Stimulated activated naive B cell treated with anti-CD40 and anti-IgM and Interleukin-4, amounts not matched to agents 10 μg/mL and 1 μg/mL and 100 μg/mL, for 72 hours (primary cell): ENCODE data around the gene EFHB.
"Not testable (repeated sequence)": the region's sequence is repeated elsewhere in the genome, so short reads cannot be mapped to it uniquely, and the experiment has no call there.

Experiments
- ATAC-seq, 2 donors: fragments of 150-1000 bp; cut with Tn5 transposase; replicated peaks; 2 replicates each; pipeline ENCODE4 v1.10.0; 2021; ENCODE audit warnings: moderate library complexity in 1 of 2
- DNase-seq: peaks from one replicate; pipeline ENCODE4 v3.0.0; 2021
- H3K27ac Mint-ChIP-seq: one replicate; pipeline ENCODE4 v1.8.0; 2022; ENCODE audit warnings: mild to moderate bottlenecking, mixed read lengths
- H3K27me3 Mint-ChIP-seq, 2 donors: one replicate each; pipeline ENCODE4 v1.8.0; 2022; ENCODE audit warnings: mixed read lengths in 2 of 2
- H3K36me3 Mint-ChIP-seq, 2 donors: one replicate each; pipeline ENCODE4 v1.8.0; 2022; ENCODE audit warnings: mixed read lengths in 2 of 2, mild to moderate bottlenecking in 1 of 2
- H3K4me1 Mint-ChIP-seq, 2 donors: one replicate each; pipeline ENCODE4 v1.8.0; 2022; ENCODE audit warnings: mixed read lengths in 2 of 2, mild to moderate bottlenecking in 1 of 2
- H3K4me3 Mint-ChIP-seq, 2 donors: one replicate each; pipeline ENCODE4 v1.8.0; 2022; ENCODE audit warnings: mild to moderate bottlenecking in 2 of 2, mixed read lengths in 2 of 2, moderate library complexity in 1 of 2
- H3K9me3 Mint-ChIP-seq, 2 donors: one replicate each; pipeline ENCODE4 v1.8.0; 2022; ENCODE audit warnings: mixed read lengths in 2 of 2, mild to moderate bottlenecking in 1 of 2

EFHB gene

GRCh38 chr3:19846609-19847008, 87.4 kb downstream of the EFHB start:
- not testable (repeated sequence) for H3K4me1 Mint-ChIP-seq, H3K4me3 Mint-ChIP-seq, H3K36me3 Mint-ChIP-seq, H3K27ac Mint-ChIP-seq, DNase-seq, ATAC-seq
- Mint-ChIP-seq H3K9me3 (peaks cover 11 to 12% of the 10 kb centered on the region in 2 donors), H3K27me3 (peaks cover 17 to 26% of the 10 kb centered on the region in 2 donors)
